T-helper 22 cell (primary cell): Measurements from ENCODE around the gene PAX7.
"Not testable (repeated sequence)": the region's sequence is repeated elsewhere in the genome, so short reads cannot be mapped to it uniquely, and the experiment has no call there.

Source experiments
- DNase-seq: peaks from one replicate; pipeline ENCODE4 v3.0.0-alpha.2; 2020; ENCODE audit warnings: low read depth

PAX7 gene

DNA sequence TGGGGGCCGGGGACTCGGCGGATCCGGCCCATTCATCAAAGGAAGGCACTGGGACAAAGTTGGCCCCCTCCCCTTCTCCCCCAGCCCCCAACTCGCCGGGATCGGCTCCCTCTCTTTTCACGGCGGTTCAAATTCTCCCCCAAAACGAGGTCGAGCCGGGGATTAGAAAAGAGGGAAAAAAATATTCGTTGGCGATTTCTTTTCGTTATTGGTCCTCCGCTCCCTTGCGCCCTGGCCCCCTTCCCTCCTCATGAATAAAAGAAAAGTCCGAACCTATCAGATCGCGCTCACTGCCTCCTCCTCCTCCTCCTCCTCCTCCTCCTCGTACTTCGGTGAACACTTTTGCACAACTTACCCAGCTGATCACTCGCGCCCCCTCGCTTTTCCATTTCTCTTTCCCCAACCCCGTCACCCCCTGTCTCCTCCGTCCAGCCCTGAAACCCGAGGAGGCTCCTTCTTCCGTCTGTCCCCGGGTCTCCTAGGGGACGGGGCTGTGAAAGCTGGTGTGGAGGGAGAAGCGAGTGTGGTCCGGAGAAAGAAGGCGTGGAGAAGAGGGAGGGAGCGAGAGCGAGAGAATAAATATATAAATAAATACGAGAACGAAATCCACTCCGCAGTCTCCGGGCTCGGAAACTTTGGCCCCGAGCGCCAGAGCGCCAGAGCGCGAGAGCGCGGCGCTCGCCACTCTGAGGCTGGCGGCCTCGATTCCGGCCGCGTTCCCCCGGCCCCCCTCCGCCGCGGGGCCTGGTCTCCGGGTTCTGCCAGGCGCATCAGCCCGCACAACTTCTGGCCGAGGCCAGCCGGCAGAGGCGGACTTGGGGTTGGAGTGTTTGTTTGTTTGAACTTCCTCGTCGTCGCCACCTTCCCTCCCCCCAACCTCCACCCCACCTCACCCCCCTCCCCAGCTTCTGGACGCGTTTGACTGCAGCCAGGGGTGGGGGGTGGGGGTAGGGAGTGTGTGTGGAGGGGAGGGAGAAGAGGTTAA is at the start of gene PAX7:
PAX7 (plus strand) TSS at position 336 of the 985 bp plus-strand sequence. CDS start 758 bp downstream, outside the sequence.
- DNase-seq = no peak

DNA sequence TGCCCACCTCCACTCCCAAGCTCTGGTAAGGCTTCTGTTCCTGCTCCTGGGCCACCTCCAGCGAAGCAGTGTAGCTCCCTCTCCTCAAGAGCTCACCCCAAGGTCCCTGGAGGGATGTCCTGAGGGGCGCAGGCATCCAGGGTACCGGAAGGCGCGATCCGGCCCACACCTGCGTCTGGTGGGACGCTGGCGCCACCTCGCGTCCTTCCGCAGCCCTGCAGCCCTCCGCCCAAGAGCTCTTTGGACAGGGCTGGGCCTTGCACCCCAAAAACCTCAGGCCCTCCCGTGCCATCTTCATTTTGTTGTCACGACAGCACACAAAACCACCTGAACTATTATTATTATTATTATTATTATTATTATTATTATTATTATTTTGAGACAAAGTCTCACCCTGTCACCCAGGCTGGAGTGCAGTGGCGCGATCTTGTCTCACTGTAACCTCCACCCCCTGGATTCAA is 49.2 kb upstream of the PAX7 start:
- no peak for DNase-seq

DNA sequence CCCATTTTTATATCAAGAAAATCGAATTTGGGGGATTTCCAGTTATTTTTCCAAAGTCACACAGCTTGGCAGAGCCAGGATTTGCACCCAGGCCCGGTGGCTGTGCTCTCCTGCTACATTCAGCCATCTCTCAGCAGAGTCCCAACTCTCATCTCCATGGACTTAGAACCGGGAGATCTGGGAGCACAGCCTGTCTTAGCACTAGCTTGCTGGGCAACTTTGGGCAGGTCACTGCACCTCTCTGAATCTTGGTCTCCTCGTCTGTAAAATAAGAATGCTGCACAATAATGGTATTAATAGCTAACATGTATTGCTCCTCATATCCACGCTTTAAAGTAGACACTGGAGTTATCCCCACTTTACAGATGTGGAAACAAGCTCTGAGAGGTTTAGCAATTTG is 47.8 kb upstream of the PAX7 start:
- no peak for DNase-seq

DNA sequence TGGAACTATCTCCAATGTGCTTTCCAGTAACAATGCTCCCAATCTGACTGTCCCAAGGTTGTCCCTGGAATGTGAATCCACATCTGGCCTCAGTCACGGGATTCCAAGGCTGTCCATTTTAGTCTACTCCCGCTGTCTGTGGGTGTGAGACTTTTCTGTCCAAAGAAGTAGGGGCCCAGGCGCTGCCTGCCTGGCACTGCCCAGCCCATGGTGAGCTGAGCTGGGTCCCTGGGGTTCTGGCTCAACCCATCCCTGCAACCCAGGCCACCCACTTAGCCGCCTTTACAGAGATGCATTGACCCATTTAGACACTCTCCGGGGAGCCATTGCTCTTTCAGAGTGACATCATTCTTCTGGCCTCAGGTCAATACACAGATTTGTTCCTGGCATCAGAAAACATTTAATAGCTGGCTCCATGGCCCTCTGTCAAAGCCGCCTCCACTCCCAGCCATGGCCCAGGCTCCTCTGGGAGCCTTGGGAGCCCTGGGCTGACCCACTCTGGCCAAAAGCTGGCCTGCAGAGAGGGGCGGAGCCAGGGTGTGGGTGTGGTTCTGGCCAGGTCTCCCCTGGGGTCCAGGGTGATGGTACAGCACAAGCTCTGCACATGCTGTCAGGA is 47.2 kb upstream of the PAX7 start:
- no peak for DNase-seq

DNA sequence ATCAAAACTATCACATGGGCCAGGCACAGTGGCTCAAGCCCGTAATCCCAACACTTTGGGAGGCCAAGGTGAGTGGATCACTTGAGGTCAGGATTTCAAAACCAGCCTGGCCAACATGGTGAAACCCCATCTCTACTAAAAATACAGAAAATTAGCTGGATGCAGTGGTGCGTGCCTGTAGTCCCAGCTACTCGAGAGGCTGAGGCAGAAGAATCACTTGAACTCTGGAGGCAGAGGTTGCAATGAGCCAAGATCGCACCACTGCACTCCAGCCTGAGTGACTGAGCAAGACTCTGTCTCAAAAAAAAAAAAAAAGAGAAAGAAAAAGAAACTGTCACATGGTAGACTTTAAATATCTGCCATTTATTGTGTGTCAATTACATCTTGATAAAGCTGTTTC is 44.6 kb upstream of the PAX7 start:
- not testable (repeated sequence) for DNase-seq

DNA sequence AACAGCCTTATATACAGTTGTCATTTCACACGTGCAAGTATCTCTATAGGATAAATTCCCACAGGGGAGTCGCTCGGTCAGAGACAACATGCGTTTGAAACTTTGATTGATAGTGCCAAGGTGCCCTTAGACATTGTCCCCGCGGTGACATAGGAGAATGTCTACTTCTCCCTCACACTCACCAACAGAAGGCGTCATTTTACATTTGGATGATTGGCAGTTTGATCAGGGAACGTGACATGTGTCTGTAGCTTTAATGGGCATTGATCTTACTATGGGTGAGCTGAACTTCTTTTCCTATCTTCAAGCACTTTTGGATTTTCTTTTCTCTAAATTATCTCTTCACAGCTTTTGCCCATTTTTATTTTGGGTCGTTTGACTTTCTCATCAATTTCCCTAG is 42.6 kb upstream of the PAX7 start:
- DNase-seq = no peak

DNA sequence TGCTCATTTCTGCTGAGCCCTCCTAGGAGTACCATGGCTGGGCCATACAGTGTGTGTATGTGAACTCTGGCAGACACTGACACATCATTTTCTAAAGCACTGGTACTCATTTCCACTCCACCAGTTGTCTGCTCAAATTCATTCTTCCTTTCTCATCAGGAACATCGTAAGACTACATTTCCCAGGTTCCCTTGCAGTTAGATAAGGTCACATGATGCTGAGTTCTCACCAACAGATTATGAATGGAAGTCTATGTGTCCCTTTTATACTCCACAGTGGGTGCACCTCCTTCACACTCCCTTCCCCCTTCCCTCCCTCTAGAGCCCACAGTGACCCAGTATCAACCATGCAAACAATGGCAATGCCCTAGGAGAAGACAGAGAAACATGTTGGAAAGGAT is 38.3 kb upstream of the PAX7 start:
- DNase-seq = no peak

DNA sequence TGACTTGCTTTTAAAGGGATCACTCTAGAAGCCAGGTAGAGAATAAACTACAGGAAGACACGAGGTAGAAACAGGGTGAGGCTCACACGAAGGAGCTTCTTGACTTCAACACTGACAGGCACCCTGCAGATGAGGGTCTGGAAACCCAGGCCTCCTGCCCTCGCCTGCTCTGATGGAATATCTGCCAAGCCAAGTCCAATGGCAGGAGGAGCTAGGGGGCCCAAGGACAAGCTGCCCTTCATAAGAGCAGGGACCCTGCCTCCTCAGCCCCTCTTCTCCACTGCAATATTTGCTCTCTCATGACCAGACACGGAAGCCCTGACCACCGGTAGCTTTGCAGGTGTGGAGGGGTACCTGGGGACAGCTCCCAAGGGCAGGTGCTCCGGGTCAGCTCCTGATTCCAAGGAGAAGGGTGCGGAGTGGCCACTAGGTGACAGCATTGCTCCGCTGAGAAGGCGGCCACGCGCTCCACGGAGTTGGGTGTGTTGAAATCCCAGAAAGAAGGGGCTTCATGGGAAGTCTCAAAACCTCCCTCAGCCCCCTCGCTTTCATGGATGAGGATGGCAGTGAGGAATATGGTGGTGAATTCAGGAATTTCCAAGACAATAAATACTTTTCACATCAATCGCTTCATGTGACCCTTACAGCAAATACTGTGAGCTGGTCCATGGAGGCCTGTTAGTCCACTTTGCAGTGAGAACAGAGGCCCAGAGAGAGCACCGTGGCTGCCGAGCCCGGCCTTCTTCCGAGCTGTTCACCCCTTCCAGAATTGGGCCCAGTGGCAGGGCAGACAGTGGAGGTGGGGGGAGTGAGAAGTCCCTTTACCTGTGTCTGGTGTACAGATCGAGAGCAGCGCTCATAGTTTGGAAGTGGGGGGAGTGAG is 33.2 kb upstream of the PAX7 start:
- no peak for DNase-seq

DNA sequence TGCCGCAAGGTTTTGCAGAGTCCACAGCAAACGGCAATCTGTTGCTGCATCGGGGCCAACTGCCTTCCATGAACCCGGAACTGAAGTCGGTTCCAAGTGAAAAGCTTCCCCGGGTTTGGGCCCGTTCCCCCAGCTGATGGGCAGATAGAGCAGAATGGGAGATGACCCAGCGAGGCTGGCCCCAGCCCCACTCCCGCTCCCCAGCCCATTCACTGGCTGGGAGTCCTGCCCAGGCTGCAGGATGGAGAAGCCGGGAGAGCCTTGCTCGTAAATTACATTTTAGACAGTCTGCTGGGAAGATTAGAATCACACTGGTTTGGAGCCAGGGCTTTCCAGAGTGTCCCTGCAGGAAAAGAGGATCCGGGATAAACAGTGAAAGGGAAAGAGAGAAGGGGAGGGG is 31.6 kb upstream of the PAX7 start:
- DNase-seq = no peak

DNA sequence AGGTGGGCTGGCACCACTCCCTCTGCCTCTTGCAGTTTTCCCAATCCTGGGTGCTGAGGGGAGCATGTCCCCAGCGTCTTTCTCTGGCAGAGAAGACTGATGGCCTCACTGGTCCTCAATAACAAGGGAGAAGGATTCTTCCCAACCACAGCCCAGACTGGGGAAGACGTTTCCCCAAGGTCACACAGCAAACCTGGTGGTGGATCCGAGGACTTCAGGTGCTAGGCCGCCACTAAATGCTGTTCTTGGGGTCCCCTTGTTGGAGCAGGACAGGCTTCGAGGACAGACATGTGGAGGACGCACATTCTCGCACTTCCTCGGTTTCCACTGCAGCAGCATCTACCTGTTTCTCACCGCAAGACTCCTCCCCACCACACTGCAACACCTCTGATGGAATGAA is 30.9 kb upstream of the PAX7 start:
- DNase-seq = no peak

DNA sequence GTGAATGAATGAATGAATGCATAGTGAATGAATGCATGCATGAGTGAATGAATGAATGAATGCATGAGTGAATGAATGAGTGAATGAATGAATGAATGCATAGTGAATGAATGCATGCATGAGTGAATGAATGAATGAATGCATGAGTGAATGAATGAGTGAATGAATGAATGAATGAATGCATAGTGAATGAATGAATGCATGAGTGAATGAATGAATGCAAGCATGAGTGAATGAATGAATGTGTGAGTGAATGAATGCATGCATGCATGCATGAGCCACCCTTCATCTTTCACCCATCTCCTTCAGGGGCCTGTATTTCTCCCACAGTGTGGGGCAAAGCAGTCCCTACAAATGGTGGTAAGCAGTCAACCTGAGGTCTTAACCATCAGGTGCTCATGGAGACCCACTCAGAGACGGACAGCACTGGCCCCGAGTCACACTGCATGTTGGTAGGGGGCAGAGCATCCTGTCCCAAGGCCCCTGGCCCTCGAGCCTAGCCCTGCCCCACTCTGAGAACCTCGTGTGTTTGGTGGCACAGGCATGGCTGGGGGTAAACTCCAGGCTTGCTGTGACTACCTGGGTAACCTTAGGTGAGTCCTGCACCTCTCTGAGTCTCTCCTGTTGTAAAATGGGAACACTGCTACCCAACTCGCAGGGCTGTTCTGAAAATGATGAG is 28.0 kb upstream of the PAX7 start:
- DNase-seq = no peak

DNA sequence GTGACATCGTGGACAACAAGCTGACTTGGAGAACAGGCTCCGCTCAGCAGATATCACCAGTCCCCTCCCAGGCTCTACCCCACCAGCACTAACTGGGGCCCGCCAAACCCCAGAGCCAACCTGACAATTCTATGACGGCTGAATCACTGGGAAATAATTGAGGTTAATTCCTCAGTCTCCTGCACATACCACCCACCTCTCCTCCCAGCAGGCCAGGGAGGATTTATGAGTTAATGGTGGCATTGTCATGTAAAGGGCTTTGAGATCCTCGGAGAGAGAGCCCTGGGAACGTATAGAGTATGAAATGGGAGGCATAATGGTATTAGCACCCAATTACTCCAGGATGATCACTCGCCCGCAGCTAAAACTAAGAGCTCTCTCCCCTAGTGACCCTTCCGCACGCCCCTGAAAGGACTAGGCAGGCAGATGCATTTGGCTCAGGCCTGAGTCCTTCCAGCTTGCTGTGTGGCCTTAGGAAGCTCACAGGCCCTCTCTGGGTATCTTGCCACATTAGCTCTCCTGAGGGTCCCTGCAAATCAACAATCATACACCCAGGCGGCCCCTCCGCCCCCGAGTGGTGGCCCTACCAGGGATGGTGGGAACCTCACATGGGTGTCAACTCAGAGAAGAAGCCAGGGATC is 27.3 kb upstream of the PAX7 start:
- DNase-seq = no peak

DNA sequence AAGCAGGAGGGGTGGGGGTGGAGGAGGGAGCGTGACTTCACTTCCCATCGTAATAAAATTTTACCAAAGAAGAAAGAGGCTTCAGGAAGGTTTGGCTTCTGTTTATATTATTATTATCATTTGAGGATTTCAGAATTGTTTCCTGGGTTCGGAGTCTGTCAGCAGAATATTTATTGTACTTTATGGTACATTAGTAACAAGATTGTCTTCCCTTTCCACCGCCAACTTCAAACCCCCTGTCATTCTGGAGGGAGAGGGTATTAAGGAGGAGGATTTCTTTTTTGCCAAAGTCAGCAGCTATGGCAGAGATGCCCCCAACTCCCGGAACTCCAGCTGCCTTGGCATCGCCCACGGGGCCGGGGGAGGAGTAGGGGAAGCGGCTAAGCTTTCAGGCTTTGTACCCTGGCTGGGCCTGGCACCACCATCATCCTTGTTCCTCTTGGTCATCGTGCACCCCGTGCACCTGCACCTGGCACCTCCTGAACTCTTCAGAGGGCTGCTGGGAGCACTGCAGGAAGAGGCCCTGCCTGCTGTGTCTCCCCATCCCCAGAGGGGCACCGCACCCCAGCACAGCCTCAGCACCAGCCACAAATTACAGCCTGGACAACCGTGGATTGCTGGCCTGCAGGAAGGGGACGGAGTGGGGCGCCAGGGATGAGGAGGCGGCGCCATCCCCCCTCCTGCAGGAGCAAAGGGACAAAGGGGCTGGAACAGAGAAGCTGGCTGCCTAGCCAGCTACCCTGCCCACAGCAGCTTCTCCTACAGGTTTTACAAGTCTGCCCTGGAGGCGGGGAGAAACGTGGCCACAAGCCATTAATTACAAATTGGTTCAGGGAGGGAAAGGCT is 24.0 kb upstream of the PAX7 start:
- DNase-seq = no peak

DNA sequence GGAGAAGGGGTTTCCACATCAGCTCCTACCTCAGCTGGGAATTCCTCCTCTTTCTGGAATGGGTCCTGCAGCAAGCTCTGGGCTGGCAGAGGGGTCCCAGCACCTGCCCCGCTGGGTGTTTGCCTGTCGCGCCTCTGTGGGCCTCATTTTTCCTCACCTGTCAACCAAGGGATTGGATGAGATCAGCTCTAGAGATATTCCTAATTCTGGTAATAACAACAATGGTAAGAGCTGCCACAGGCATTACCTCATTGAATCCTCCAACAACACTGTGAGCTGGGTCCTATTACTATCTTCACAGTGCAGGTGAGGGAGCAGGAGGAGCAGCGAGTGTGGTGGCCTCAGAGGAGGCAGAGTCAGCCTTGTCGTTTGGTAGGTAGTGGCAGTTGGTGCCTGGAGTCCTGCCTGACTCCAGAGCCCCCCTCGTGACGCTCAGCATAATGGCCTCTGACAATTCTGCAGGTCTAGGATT is 23.3 kb upstream of the PAX7 start:
- DNase-seq = no peak

DNA sequence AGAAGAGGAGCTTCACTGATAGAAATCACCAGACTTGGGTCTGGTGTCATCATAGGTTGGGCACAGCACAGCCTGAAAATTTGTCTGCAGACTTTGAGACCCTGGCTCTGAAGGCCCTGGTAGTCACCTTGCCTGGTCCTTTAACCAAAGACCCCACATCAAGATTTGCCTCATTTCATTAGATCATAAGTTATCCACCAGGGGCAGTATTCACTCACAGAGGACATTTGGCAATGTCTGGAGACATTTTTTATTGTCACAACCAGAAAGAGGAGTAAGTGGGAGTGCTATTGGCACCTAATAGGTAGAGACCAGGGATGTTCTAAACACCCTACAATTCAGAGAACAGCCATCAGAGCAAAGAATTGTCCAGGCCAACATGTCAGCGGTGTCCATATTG is 22.1 kb upstream of the PAX7 start:
- no peak for DNase-seq

DNA sequence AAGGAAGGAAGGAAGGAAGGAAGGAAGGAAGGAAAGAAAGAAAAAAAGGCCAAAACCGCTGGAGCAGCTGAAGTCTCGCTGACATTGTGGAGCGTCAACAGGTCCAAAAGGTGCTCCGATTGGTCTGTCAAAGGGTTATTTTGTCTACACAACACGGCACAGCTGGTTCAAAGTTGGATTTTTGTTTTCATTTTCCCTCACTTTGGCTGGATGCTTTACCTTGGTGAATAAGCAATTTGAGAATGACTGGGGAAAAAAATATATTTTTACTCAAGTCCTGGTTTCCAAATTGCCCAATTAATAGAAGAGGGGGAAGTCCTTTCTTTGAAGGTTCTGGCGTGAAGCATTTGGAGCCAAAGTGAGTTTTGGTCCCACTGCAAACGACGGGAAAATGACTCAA is 19.3 kb upstream of the PAX7 start:
- no peak for DNase-seq

DNA sequence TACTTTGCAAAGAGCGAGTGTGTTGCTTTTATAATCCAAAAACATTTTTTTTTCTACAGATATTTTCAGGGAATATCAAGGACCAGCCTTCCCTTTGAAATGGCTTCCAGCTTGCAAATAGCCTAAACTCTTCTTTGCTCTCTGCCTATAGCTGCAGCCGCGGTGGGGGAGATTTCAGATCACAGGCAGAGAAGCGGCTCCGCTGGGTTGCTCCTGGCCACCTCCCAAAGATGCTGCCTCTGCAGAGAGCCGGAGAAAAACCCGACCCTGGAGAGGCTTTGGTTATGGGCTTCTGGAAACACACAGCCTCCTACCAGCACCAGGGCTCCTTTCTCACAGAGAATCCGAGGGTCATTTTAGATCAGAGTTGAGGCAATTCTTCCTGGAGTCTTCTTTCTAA is 18.6 kb upstream of the PAX7 start:
- no peak for DNase-seq

DNA sequence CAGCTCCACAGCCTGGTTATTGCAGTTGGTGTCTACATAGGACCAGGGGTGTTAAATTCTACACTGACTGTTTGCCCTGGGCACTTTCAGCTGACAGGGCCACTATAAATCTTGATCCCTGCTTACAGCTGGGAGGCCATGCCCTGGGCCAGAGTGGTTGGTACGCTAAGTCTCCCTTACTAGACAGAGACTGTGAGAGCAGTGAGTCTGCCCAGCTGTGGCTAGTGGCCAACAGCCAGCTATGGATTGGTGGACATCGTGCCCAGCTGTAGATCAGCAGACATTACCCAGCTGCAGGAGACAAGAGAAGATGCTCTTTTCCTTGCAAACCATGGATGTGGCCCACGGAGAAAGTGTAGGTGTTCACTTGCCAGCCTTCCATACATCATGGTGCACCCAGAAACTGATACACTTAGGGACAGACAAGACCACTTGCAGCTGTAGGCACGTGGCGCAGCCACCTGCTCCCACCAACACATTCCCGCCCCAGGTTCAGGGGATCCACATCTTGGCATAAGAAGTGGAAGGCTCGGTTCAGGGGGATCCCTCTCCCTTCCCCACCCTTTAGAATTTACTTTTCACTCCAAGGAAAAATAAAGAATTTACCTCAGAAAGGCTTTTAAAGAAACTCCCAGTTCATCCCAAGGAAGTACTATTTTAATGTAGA is 16.4 kb upstream of the PAX7 start:
- no peak for DNase-seq
